Choroid plexus epithelial cell (primary cell): ENCODE results near the gene PTPRT.

Experiments used
- DNase-seq: peaks from one replicate; pipeline ENCODE4 v3.0.0-alpha.2; 2010; ENCODE audit warnings: low read depth
- H3K4me3 ChIP-seq: 2 replicates; pipeline ENCODE4 v1.5.1; 2011; ENCODE audit warnings: low read depth, mild to moderate bottlenecking, control low read depth, low read length, moderate library complexity
- CTCF ChIP-seq: conservative IDR thresholded peaks from 2 replicates; pipeline ENCODE4 v1.5.1; 2011; ENCODE audit warnings: low read depth, mild to moderate bottlenecking, control low read depth, inconsistent platforms, low read length, moderate library complexity

The PTPRT gene

GRCh38 chr20:42572320-42573016, 617.2 kb downstream of the PTPRT start:
- DNase-seq: no peak
- TF ChIP-seq CTCF: no peak
- no peak overlapping the region for H3K4me3 ChIP-seq

GRCh38 chr20:42567409-42567808, 622.3 kb downstream of the PTPRT start:
- no peak for TF ChIP-seq CTCF
- DNase-seq: no peak
- no peak overlapping the region for H3K4me3 ChIP-seq

GRCh38 chr20:42565235-42565995, 624.3 kb downstream of the PTPRT start:
- TF ChIP-seq CTCF: no peak
- DNase-seq: no peak

GRCh38 chr20:42559665-42560064, 630.0 kb downstream of the PTPRT start:
- TF ChIP-seq CTCF: no peak
- DNase-seq: no peak
- H3K4me3 ChIP-seq: no peak overlapping the region

More at GRCh38 chr20:42565235-42565995, 624.3 kb downstream of the PTPRT start:
- no peak overlapping the region for H3K4me3 ChIP-seq

- TF ChIP-seq CTCF: no peak
- no peak overlapping the region for H3K4me3 ChIP-seq
- no peak for DNase-seq
Observed at GRCh38 chr20:42556575-42556974, 633.1 kb downstream of the PTPRT start.

- TF ChIP-seq CTCF: no peak
- no peak for DNase-seq
- H3K4me3 ChIP-seq: no peak overlapping the region
Observed at GRCh38 chr20:42553374-42553773, 636.3 kb downstream of the PTPRT start.

- H3K4me3 ChIP-seq: no peak overlapping the region
- DNase-seq: no peak
- no peak for TF ChIP-seq CTCF
Observed at GRCh38 chr20:42549496-42549895, 640.2 kb downstream of the PTPRT start.
